A549 (cell line): ENCODE measurements around the gene SPPL3.

Source experiments
- ATOH8 ChIP-seq: fragments of 250-450 bp; sonication (Bioruptor Pico); IDR thresholded peaks from 2 replicates; pipeline ENCODE4 v1.5.0; 2020; ENCODE audit warnings: low read depth, mild to moderate bottlenecking, moderate library complexity
- BCL3 ChIP-seq: fragments of >200 bp; sonication (Bioruptor Twin); formaldehyde crosslinking; IDR thresholded peaks from 3 replicates; pipeline ENCODE4 v1.6.1; 2016
- CHD2 ChIP-seq: fragments of 150-350 bp; IDR thresholded peaks from 2 replicates; pipeline ENCODE4 v1.6.1; 2014; ENCODE audit warnings: low read length; ENCODE audit not compliant: partially characterized antibody
- CTCF ChIP-seq: fragments of >200 bp; sonication (Bioruptor Twin); formaldehyde crosslinking; IDR thresholded peaks from 3 replicates; pipeline ENCODE4 v1.5.1; 2016
- ELK1 ChIP-seq: fragments of 150-350 bp; IDR thresholded peaks from 2 replicates; pipeline ENCODE4 v1.6.1; 2014; ENCODE audit warnings: low read depth, mild to moderate bottlenecking, low read length
- KDM1A ChIP-seq: fragments of 200-600 bp; sonication (generic); IDR thresholded peaks from 2 replicates; pipeline ENCODE4 v1.6.1; 2016; ENCODE audit warnings: low read depth, mild to moderate bottlenecking
- NR3C1 ChIP-seq: fragments of >200 bp; sonication (Bioruptor Twin); formaldehyde crosslinking; IDR thresholded peaks from 3 replicates; pipeline ENCODE4 v1.6.1; 2017
- POLR2A ChIP-seq: IDR thresholded peaks from 2 replicates; pipeline ENCODE4 v1.6.1; 2012; ENCODE audit warnings: mild to moderate bottlenecking, low read length
- POLR2AphosphoS2 ChIP-seq: conservative IDR thresholded peaks from 2 replicates; pipeline ENCODE4 v1.6.1; 2012; ENCODE audit warnings: low read length, improper control_type of control experiment, inconsistent platforms
- RARB ChIP-seq: fragments of 250-450 bp; sonication (Bioruptor Pico); IDR thresholded peaks from 2 replicates; pipeline ENCODE4 v1.8.0; 2021; ENCODE audit warnings: mild to moderate bottlenecking, moderate library complexity
- REST ChIP-seq: fragments of 200-600 bp; sonication (generic); IDR thresholded peaks from 2 replicates; pipeline ENCODE4 v1.6.1; 2016; ENCODE audit warnings: antibody characterized with exemption, mild to moderate bottlenecking, moderate library complexity
- SMC3 ChIP-seq: fragments of >200 bp; sonication (Bioruptor Twin); formaldehyde crosslinking; IDR thresholded peaks from 3 replicates; pipeline ENCODE4 v1.6.1; 2018; ENCODE audit warnings: inconsistent platforms
- USF2 ChIP-seq: fragments of 450-650 bp; IDR thresholded peaks from 2 replicates; pipeline ENCODE4 v1.6.1; 2014; ENCODE audit warnings: antibody characterized with exemption

GRCh38 chr12:120920178-120920577 lies 16.0 kb upstream of the SPPL3 start:
- TF ChIP-seq CTCF (no peak), POLR2A (no peak), USF2 (no peak), BCL3 (no peak), NR3C1 (no peak), ELK1 (no peak), ATOH8 (no peak), SMC3 (no peak), CHD2 (no peak), POLR2AphosphoS2 (no peak), KDM1A (no peak), REST (no peak), RARB (CRISPR knock-in tag) (no peak)
